Smooth muscle cell (in vitro differentiated cells): Measurements from ENCODE around the gene TSPAN9. TPM values are rescaled to one million over a fixed set of nuclear protein-coding genes. Genes with fewer than 3 reads are reported as not detected.
A peak's percentile ranks its signal among the peaks of the same experiment; 100 is the strongest.

Experiments
- DNase-seq: peaks from one replicate; lab custom pipeline; 2025; ENCODE audit not compliant: unreplicated experiment; lab: John Stamatoyannopoulos, UW
- H2AFZ ChIP-seq: fragments of 200-600 bp; sonication (generic); 2 replicates; pipeline ENCODE4 v1.6.0; 2016; ENCODE audit warnings: antibody characterized with exemption, low read depth, mild to moderate bottlenecking
- H3F3A ChIP-seq: fragments of 200-600 bp; sonication (generic); 2 replicates; pipeline ENCODE4 v1.6.0; 2017; ENCODE audit warnings: antibody characterized with exemption, low read depth
- H3K27ac ChIP-seq: fragments of 200-600 bp; sonication (generic); 2 replicates; pipeline ENCODE4 v1.5.1; 2016; ENCODE audit warnings: low read depth, mild to moderate bottlenecking
- H3K27me3 ChIP-seq: fragments of 200-600 bp; sonication (generic); 2 replicates; pipeline ENCODE4 v1.6.1; 2016; ENCODE audit warnings: low read depth, mild to moderate bottlenecking
- H3K36me3 ChIP-seq: fragments of 200-600 bp; sonication (generic); 2 replicates; pipeline ENCODE4 v1.5.1; 2016; ENCODE audit warnings: low read depth
- H3K4me1 ChIP-seq: fragments of 200-600 bp; sonication (generic); 2 replicates; pipeline ENCODE4 v1.5.1; 2016; ENCODE audit warnings: low read depth
- H3K4me2 ChIP-seq: fragments of 200-600 bp; sonication (generic); 2 replicates; pipeline ENCODE4 v1.6.0; 2016; ENCODE audit warnings: mild to moderate bottlenecking
- H3K4me3 ChIP-seq: fragments of 200-600 bp; sonication (generic); 2 replicates; pipeline ENCODE4 v1.5.1; 2016; ENCODE audit warnings: mild to moderate bottlenecking
- H3K79me2 ChIP-seq: fragments of 200-600 bp; sonication (generic); 2 replicates; pipeline ENCODE4 v1.6.0; 2016; ENCODE audit warnings: low read depth, mild to moderate bottlenecking
- H3K9ac ChIP-seq: fragments of 200-600 bp; sonication (generic); 2 replicates; pipeline ENCODE4 v1.6.0; 2016; ENCODE audit warnings: low read depth
- H3K9me3 ChIP-seq: fragments of 200-600 bp; sonication (generic); replicated peaks from 2 replicates; pipeline ENCODE4 v1.5.1; 2016; ENCODE audit warnings: low read depth
- H4K20me1 ChIP-seq: fragments of 200-600 bp; sonication (generic); 2 replicates; pipeline ENCODE4 v1.6.0; 2016; ENCODE audit warnings: low read depth
- CTCF ChIP-seq: fragments of 200-600 bp; sonication (generic); IDR thresholded peaks from 2 replicates; pipeline ENCODE4 v1.5.1; 2017; ENCODE audit warnings: borderline replicate concordance, mild to moderate bottlenecking, antibody characterized with exemption; ENCODE audit not compliant: insufficient read depth, poor library complexity, severe bottlenecking
- whole genome bisulfite sequencing: methylation state at CpG from one replicate; pipeline ENCODE4 v1.1.7; 2016; ENCODE audit warnings: low lambda C conversion rate; 5-methylcytosine and 5-hydroxymethylcytosine counted together
- polyA plus RNA-seq: library from polyadenylated mRNA; unstranded; fragments of >200 nt; fragmentation: Nextera tagmentation; extraction: Ambion mirVana; gene quantifications from 2 replicates; pipeline ENCODE4 v1.2.1, GENCODE V29; 2016
- total RNA-seq: library from RNA; depleted of rRNA; stranded (reverse); fragments of >200 nt; gene quantifications from 2 replicates; pipeline ENCODE4 v1.2.3, GENCODE V29; 2014

Gene TSPAN9
- total and polyA plus RNA-seq, 2 experiments from 2014 or later: 17.7 to 29.8 TPM

DNA sequence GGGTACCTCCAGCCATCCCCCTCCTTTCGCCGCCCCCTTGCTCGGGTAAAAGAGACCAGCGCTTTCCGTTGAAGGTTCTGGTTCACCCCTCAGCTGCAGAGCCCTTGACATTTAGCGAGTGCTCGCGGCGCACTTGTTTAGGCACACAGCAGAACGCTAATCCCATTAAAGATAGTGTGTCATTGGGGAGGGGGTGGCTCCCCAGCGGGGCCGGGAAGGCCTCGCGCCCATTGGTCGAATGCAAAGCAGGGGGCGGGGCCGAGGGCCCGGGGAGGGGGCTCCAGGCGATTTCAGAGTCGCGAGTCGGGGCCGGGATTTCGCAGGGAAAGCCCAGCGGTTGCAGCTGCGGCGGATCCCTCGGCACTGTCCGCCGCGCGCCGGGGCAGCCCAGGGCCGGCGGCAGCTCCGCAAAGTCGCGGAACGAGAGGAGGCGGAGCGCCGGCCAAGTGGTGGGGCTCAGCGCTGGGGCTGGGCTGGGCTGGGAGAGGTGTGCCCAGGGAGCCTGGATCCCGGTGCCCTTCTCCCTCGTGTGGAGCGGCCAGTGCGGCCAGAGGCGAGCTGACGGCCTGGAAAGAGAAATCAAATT lies 122.9 kb downstream of the TSPAN9 start:
- DNase-seq: peak; percentile 45
- no peak overlapping the region for H3K9ac ChIP-seq
- no peaks in the 10 kb centered on the region for H3F3A ChIP-seq
- peak overlapping the region; percentile 98 for H3K4me2 ChIP-seq
- H3K79me2 ChIP-seq: no peaks in the 10 kb centered on the region
- peaks cover 23% of the 10 kb centered on the region for H3K27me3 ChIP-seq
- H3K4me1 ChIP-seq: peaks cover 17% of the 10 kb centered on the region
- WGBS: 1% methylated on average over 21 of the region's 49 CpGs
- no peaks in the 10 kb centered on the region for H3K36me3 ChIP-seq
- no peaks in the 10 kb centered on the region for H3K9me3 ChIP-seq
- no peak overlapping the region for H3K27ac ChIP-seq
- no peak overlapping the region for H2AFZ ChIP-seq
- TF ChIP-seq CTCF: no peak
- peak overlapping the region; percentile 57 for H3K4me3 ChIP-seq
- H4K20me1 ChIP-seq: peaks cover 89% of the 10 kb centered on the region

- no peaks in the 10 kb centered on the region for H3F3A ChIP-seq
- H3K4me2 ChIP-seq: peak overlapping the region; percentile 98
- no peak overlapping the region for H3K9ac ChIP-seq
- H4K20me1 ChIP-seq: peaks cover 88% of the 10 kb centered on the region
- H3K27ac ChIP-seq: no peak overlapping the region
- H3K4me1 ChIP-seq: peaks cover 17% of the 10 kb centered on the region
- 4% methylated on average over 29 of the region's 41 CpGs for WGBS
- TF ChIP-seq CTCF: no peak
- no peak for DNase-seq
- H3K4me3 ChIP-seq: peak overlapping the region; percentile 57
- H3K36me3 ChIP-seq: no peaks in the 10 kb centered on the region
- H3K27me3 ChIP-seq: peaks cover 23% of the 10 kb centered on the region
- no peaks in the 10 kb centered on the region for H3K79me2 ChIP-seq
- H3K9me3 ChIP-seq: no peaks in the 10 kb centered on the region
- H2AFZ ChIP-seq: no peak overlapping the region
These were observed 123.6 kb downstream of the TSPAN9 start for GRCh38 chr12:3200814-3201233.

GRCh38 chr12:3201339-3202051 lies 124.3 kb downstream of the TSPAN9 start:
- H4K20me1 ChIP-seq: peaks cover 88% of the 10 kb centered on the region
- H3K4me1 ChIP-seq: peaks cover 17% of the 10 kb centered on the region
- no peak overlapping the region for H3K9ac ChIP-seq
- peak overlapping the region; percentile 57 for H3K4me3 ChIP-seq
- 70% methylated on average over 10 of the region's 10 CpGs for WGBS
- peaks cover 23% of the 10 kb centered on the region for H3K27me3 ChIP-seq
- H3F3A ChIP-seq: no peaks in the 10 kb centered on the region
- H3K27ac ChIP-seq: no peak overlapping the region
- H3K9me3 ChIP-seq: no peaks in the 10 kb centered on the region
- H2AFZ ChIP-seq: no peak overlapping the region
- no peaks in the 10 kb centered on the region for H3K36me3 ChIP-seq
- TF ChIP-seq CTCF: no peak
- no peaks in the 10 kb centered on the region for H3K79me2 ChIP-seq
- peak overlapping the region; percentile 98 for H3K4me2 ChIP-seq
- no peak for DNase-seq
